Hindlimb muscle (tissue), 1 donor: ENCODE data around the gene CIAO2A. TPM values are rescaled to one million over a fixed set of nuclear protein-coding genes. Genes with fewer than 3 reads are reported as not detected.
A peak's percentile ranks its signal among the peaks of the same experiment; 100 is the strongest.
"Not testable (repeated sequence)": the region's sequence is repeated elsewhere in the genome, so short reads cannot be mapped to it uniquely, and the experiment has no call there.

Experiments
- DNase-seq: peaks from one replicate; pipeline ENCODE4 v3.0.0-alpha.2; 2013
- polyA plus RNA-seq: library from polyadenylated mRNA; unstranded; fragments of 120-200 nt; gene quantifications from one replicate; pipeline ENCODE4 v1.2.1, GENCODE V29; 2013; ENCODE audit not compliant: insufficient read length

Gene CIAO2A, protein sequence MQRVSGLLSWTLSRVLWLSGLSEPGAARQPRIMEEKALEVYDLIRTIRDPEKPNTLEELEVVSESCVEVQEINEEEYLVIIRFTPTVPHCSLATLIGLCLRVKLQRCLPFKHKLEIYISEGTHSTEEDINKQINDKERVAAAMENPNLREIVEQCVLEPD
- polyA plus RNA-seq: 43.1 TPM

DNA sequence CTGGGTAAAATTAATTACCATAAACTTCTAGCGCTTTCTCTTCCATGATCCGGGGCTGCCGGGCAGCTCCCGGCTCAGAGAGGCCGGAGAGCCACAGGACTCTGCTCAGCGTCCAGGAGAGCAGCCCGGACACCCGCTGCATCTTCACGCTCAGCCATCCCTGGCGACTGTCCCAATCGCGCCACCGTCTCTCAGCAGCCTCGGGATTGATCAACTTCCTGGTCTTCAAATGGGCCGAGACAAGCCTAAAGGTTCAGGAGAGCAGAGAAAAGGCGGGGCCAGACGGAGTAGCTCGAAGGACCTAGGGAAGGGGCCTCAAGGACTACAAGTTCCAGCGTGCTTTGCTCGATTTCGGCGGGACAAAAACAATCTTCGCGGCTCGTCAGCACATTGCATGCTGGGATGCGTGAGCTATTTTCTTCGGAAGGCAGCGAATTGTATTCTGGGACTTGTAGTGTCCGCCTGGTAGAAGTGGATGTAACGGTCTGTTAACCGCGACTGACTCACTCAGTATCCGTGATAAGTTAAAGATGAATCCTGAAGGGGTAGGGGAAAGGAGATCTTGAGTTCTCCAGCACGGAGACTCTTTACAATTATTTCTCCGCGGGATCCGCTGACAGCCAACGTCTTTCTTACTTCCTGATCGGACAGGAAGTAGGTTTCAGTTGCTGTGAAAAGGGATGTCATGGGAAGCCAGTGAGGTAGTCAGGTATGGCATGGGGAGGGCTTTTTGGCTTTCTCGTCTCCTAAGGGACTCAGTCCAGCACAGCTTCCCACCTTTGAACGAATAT, at the start of gene CIAO2A:
Gene CIAO2A (minus strand): TSS at position 212 of the 791 bp plus-strand sequence. CDS start 70 bp downstream, at position 142.
- peak; percentile 96 for DNase-seq

DNA sequence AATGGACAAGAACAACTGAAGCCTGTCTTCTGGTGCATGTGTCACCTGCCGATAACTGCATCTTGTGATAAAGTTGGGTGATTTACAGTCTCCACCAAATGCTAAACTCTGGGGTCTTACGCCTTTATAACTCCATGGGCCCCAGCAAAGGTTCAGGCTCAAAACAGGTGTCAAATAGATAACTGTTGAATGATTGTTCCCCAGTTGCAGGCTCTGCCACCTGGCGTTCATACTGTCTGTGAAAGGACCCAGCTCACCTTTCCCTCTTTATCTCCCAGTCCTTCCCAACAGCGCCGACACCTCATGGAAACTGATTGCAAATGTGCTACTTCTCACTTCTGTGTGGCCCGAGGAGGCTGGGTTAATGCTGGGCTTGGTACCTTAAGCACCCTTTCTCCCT, 49.6 kb upstream of the CIAO2A start:
- DNase-seq: no peak

DNA sequence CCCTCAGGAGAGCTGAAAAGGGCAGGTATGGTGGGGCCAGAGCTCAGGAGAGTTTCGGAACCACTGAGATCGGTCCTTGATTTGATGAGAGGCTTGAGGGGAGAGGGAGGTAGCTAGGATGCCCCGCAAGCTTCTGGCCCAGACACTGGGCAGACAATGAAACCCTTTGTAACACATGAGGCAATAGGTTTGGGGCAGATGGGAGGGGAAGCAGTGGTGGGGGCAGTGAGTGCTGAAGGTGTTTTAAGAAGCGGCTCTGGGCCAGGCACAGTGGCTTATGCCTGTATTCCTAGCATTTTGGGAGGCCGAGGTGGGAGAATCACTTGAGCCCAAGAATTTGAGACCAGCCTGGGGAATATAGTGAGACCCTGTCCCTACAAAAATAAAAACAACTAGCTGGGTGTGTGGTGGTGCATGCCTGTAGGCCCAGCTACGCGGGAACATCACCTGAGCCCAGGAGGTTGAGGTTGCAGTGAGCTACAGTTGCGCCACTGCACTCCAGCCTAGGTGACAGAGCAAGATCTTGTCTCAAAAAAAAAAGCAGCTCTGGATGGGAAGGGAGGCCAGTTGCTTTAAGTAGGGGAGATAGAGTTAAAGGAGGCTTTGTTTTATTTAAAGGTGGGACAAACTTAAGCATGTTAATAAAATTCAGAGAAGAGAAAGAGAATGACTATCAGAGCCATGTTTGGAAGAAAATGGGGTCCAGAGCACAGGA, 48.3 kb upstream of the CIAO2A start:
- DNase-seq: no peak

DNA sequence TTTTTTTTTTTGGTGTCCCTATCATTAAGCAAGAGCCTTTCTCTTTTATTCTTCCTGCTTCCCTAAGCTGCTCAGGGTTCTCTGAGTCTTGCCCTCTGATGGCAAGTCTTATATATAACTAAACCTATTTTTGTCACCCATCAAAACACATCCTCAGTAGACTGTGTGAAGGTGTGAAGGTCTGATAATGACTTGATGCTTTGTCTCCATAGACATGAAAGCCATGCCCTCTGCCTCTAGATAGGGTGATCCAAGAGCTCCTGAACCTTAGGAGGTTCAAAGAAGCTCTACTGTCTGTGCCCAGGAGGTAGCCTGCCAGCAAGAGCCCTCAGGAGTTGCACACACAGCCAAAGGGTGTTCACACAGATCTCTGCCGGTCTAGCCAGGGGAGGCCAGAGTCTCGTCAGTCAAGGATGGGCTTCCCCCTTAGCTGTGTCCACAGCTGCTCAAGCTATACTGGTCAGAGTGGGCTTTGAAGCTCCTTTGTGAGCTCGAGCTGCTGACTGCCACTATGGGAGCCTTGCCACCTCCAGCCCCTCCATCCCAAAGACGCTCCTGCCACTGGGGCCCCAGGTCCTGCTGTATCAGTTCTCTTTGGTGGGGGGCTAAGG, 44.8 kb upstream of the CIAO2A start:
- no peak for DNase-seq

DNA sequence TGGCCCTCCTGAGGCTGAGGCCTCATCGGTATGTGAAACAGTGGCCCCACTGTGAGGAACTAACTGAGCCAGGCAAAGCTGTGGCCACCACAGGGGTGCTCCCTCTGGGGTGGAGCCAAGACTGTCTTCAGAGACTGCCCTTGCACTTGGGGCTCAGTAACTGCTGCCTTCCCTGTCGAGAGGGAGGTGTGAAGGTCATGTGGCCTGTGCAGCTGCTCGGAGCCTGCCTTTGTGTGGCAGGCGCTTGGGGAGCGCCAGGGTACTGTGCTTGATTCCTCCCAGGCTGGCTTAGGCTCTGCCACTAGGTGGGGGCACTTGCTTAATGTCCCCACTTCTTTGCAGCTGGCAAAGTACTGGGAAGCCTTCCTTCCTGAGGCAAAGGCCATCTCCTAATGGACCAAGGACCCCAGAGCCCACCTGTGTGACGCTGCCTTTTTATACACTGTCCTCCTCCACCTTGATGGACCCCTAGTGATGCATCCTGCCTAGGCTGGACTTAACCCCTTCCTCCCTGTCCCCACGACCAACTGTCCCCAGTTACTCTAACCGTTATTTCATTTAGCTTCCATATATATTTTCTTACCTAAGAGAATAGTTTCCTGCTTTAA, 43.7 kb upstream of the CIAO2A start:
- no peak for DNase-seq

DNA sequence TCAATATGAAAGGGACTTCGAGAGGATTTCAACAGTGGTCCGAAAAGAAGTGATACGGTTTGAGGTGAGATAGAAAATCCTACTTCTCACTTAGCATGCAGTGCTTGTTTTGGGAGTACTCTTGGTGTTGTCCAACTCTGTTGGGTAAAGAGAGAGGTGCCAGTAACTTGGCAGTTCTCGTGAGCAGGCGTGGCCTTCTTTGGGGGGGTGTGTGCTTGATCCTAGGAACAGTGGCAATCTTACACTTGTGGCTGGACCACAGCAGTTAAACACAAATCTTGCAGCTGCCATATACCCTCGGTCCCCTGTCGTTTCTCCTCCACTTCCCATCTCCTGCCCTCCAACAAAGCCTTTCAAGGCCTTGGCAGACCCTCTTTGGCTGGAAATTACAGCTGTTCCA, 42.7 kb upstream of the CIAO2A start:
- no peak for DNase-seq

DNA sequence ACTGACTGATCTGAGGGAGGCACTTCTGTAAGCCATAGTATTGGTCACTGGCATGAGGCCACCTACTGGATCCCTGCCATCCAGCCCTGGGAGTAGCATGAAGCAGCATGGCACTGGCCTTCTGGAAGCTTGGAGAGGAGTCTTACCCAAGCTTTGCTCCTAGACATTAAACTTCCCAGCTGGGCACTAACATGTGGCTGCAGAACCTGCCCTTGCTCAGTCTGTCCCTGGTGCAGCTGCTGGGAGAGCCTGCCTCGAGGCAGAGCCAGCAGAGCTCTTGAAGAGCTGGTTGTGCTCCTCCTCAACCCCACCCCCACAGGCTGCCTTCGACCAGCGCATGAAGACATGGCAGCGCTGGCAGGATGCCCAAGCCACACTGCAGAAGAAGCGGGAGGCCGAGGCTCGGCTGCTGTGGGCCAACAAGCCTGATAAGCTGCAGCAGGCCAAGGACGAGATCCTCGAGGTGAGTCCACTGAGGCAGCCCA, 40.7 kb upstream of the CIAO2A start:
- no peak for DNase-seq

DNA sequence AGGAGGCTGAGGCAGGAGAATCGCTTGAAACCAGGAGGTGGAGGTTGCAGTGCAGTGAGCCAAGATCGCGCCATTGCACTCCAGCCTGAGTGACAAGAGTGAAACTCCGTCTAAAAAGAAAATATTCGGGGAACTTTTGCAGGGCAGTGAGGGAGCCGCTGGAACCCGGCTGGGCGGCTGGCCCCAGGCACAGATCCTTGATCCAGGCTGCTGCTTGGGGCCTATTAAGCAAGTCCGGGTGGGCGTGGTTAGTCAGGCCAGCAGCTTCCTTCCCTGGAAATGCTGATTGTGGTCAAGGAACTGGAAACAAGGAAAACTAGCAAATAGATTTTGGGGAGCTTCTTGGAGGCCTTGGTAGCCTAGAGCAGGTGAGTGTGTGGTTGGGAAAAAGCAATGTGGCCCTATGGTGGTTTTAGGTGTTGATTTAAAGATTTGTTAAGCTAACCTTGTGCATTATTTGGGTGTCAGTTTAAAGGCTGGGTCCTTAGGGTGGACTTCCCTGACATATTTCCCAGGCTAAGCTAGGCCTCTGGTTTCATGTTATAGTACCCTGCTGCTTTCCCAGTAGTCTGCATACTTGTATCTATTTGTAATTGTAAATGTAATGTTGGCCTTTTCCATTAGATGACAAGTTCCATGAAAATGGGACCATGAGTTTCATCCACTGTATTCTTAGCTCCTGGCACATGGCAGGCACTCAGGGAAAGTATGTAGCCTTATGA, 40.1 kb upstream of the CIAO2A start:
- DNase-seq: no peak

DNA sequence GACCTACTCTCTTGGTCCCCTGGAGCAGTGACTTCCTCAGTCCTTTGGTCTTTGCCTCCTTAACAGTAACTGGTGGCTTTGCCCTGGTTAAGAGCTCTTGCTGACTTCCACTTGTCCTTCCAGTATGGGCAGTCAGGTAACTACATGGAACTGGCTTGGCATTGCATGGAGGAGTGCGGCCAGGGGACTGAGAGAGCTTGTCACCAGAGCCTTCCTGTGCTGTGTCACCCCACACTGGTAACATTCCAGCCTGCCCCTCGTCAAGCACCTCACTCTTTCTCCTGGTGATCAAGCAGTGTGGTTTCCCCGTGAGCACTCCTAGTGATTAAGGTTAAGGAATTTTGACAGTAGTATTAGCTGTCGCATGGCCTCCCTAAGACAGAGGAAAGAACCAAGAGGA, 38.6 kb upstream of the CIAO2A start:
- DNase-seq: no peak

DNA sequence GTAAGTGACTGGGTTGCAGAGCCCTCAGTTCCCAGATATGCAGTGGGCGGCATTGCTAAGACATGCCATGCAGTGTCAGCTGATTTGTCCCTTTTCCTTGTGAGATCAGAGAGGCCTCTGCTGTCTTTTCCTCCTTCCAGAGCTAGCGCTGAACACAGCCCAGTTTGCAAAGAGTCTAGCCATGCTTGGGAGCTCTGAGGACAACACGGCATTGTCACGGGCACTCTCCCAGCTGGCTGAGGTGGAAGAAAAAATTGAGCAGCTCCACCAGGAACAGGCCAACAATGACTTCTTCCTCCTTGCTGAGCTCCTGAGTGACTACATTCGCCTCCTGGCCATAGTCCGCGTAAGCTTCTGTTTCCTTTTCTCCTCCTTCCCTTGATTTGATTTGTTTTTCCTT, 37.9 kb upstream of the CIAO2A start:
- no peak for DNase-seq

DNA sequence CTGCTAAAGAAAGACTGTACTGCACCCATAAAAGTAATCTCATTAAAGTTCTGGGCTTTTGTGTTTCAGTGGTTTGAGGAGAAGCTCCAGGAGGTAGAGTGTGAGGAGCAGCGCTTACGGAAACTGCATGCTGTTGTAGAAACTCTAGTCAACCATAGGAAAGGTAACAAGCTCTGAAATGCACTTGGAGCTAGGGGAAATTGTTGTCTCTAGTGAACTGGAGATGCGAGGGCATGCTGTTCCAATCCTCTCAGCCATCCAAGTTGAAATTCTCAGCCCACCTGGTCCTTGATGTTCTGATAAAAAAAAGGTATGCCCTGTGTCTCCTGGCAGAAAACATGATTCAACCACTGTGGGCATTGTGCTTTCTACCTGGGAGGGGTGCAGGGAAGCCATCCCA, 36.5 kb upstream of the CIAO2A start:
- DNase-seq: no peak

DNA sequence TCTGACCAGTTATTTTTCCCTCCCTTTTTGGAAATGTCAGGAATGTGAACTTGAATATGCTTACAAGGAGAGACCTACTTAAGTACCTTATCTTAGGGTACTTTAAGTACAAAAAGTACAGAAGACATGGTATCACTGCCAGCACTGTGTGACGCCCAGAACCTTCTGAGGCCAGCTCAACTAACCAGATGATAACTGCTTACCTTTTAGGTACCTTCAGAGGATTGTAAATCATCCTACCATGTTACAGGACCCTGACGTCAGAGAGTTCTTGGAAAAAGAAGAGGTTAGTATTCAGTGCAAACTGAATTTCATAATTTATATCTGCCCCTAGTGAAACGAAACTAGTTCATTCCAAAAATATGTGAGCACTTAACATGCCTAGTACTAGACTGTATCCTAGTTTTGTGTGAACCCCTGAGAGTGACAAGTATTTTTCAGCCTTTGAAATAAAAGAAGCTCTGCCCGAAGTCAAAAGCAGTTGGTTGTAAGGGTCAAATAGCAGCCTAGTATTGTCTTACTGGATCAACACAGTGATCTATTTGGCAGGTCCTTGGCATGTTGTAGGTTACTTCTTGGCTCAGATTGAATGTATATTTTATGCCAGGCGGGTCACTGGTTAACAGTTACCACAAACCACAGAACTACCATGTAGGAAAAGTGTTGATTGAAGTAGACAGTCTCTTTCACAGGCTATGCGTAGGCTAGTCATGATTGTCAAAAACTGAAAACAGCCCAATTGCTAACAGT, 34.1 kb upstream of the CIAO2A start:
- DNase-seq: no peak

DNA sequence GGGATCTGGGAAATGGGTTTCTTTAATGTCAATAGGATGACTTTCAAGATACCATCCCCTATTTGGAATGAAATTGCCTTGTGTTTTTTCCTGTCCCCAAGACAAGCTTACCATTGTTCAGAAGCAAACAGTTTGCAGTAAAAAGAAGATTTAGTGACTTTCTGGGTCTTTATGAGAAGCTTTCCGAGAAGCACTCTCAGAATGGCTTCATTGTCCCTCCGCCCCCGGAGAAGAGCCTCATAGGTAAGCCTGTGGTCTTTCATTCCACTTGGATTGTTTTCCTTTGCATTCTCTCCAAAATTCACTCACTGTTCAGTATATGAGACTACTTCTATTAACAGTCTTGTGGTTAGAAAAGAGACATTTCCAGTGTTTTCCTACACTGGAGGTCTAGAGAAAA, 32.3 kb upstream of the CIAO2A start:
- no peak for DNase-seq

DNA sequence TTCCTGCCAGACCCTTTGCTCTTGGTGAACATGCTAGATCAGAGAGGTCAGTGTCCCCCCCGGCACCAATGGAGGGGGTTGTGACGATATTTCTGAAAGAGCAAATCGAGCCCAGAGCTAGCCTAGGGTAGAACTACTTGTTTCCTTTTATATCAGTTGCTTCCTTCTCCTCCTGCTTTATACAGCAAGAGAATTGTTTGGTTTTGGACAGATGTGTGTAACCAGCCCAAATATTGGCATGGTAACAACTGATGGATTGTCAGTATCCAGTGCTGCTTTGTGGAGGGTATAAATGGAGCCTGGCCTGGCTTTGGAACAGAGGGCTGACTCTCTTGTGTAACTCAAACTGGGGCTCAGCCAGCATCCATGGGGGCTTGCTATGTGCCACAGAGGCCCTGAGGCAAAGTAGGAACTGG, 29.3 kb upstream of the CIAO2A start:
- DNase-seq: no peak

DNA sequence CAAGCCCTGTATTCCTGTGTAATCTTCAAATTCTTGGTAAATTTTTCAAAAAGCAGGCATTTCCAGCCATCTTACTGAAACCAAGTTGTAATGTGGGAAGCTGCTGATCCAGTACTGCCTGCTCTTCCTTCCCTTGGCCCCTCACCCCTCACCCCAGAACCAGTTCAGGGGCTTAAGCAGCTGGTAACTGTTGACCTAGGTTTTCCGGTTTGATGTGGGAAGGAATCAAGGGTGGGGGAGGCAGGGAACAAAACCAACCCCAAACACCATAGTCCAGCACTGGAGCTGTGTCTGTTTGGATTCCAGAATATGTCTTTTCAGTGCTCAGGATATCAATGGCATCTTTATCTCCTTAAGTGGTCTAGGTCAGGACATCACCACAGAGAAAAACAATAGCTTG, 28.8 kb upstream of the CIAO2A start:
- no peak for DNase-seq

DNA sequence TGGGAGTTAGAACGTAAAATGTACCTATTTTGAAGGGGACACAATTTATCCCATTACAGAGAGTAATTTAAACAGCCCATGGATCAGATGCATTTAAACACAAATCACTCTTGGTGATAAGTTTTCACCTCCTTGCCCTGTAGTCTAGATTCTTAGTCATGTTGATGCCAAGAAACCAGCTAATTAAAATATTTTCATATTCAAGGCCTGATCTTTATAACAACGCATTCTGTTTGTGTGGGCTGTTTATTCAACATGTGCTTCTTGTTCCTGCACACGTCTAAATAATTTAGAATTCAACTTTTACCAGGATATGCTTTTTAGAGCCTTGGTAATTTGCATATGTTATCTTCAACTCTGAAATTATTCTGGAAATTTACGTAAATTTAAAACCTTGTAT, 28.0 kb upstream of the CIAO2A start:
- DNase-seq: no peak

DNA sequence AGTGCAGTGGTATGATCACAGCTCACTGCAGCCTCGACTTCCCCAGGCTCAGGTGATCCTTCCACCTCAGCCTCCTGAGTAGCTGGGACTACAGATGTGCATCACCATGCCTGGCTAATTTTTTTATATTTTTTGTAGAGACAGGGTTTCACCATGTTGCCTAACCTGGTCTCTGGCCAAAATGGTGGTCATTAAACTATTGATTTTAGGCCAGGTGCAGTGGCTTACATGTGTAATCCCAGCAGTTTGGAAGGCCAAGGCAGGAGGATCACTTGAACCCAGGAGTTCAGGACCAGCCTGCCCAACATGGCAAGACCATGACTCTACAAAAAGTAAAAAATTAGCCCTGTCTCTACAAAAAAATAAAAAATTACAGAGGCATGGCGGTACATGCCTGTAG, 26.7 kb upstream of the CIAO2A start:
- DNase-seq: not testable (repeated sequence)

DNA sequence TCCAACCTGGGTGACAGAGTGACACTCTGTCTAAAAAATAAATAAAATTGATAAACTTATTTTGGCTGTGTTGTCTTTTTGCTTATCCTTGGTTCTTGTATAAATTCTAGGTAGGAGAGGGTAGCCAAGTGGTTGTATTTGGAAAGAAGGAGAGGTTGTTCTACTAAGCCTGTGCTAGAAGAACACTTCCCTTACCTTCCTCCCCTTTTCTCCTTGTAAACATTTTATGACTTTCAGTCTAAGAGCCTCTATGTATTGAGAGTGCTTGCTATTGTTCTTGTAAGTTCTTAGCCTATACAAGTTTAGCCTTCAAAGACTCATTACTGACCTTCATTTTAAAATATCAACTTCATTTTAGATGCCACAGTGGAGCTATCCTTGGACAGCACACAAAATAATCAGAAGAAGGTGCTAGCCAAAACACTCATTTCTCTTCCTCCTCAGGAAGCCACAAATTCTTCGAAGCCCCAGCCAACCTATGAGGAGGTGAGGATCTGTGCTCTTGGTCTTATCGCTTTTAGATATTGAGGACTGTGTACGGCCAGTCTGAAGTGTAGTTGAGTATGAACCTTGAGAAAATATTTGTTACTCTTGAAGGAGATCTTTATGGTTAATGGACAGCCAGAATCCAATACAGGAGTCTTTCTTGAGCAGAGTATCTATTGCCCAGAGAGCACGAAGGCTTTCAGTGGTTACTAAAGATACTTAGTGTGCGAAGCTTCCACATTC, 24.3 kb upstream of the CIAO2A start:
- no peak for DNase-seq

DNA sequence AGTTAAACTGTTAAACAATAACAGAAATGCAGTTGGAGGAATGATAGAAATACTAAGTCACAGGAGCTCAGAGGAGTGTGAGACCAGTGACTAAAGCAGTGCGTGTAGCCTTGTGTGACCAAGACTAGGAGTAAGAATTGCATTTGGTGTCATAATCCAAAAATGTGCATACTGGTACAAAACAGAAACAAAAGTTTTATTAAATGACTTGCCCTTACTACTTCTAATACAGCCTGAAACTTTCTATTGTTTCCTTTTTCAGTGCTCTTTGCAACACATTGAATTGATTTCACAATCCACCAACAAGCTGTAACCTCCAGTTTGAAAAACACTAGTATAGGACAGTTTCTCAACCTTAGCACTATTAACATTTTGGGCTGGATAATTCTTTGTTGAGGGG, 19.3 kb upstream of the CIAO2A start:
- DNase-seq: no peak

DNA sequence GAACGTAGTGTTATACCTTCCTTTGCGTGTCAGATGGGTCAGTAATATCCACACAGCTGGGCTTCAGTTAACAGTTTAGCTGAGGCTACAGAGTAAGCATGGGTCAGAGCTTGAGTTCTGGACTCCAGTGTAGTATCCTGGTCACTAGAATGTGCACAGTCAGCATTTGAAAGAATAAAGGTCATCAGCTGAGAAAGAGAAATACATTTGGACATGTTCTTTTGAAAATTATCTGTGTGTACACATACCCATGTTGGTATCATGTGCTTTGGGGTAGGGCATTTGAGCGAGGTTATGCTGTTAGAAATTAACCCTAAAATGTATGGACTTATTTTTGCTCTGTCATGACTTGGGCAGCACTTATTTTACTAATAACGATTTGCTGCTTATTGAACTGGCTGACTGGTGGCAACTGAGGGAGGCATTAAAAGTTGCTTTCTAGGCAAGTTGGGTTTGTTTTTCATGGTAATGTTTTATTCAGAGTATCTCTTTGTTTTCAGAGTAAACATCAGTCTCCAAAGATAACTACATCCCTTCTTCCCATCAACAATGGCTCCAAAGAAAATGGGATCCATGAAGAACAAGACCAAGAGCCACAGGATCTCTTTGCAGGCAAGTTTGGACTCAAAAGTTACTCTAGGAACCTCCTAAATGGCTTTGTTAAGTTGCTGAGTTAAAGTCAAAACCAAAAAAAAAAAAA, 18.6 kb upstream of the CIAO2A start:
- DNase-seq: no peak
